GM23248 (cell line): Measurements from ENCODE around the gene DOC2A.

Experiments used
- EZH2 ChIP-seq: fragments of 200-600 bp; sonication (generic); IDR thresholded peaks from 2 replicates; pipeline ENCODE4 v1.6.1; 2018; ENCODE audit warnings: antibody characterized with exemption, mild to moderate bottlenecking; ENCODE audit not compliant: insufficient read depth, poor library complexity, severe bottlenecking
- EZH2phosphoT487 ChIP-seq: fragments of 200-600 bp; sonication (generic); IDR thresholded peaks from 2 replicates; pipeline ENCODE4 v1.6.1; 2018; ENCODE audit warnings: antibody characterized with exemption, moderate library complexity, mild to moderate bottlenecking, low read depth; ENCODE audit not compliant: insufficient read depth

DNA sequence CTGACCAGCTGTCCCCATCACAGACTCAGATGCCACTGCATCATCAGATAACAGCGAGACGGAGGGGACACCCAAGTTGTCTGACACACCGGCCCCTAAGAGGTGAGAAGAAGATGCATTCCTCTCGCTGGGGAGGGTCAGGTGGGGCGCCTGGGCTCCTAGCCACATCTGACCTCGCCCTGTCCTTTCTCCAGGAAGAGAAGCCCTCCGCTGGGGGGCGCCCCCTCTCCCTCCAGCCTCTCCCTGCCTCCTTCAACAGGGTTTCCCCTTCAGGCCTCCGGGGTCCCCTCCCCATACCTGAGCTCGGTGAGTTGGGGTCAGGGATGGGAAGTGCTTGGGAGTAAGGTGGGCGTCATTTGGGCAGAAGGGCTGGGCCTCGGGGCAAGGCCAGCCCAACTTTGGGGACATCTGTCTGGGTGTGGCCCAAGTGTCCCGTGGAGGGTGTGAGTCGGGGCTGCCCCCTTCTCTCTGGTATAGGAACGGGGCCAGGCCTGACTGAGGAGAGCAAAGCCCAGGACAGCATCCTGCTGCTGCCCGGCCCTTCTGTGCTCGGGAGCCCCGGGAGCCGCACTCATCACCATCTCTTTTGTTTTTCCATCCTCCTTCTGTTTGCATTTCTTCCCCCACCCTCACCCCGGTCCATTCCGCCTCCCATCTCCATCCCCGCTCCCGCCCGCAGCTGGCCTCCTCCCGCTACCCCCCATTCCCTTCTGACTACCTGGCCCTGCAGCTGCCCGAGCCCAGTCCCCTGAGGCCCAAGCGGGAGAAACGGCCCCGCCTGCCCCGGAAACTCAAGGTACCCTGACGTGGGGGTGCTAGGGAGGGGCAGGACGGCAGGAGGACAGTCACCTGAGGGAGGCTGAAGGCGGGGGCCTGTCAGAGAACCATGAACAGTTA is 9.8 kb downstream of the DOC2A start:
- TF ChIP-seq EZH2 (no peak), EZH2phosphoT487 (no peak)
